Astrocyte of the spinal cord (primary cell): ENCODE results near the gene FGFR3.

Experiments
- DNase-seq: peaks from one replicate; pipeline ENCODE4 v3.0.0; 2011; ENCODE audit warnings: low read depth, low spot score
- H3K4me3 ChIP-seq: 2 replicates; pipeline ENCODE4 v1.5.1; 2011; ENCODE audit warnings: low read depth, mild to moderate bottlenecking, low read length, moderate library complexity
- CTCF ChIP-seq: IDR thresholded peaks from 2 replicates; pipeline ENCODE4 v1.5.1; 2012; ENCODE audit warnings: low read depth, mild to moderate bottlenecking, low read length, inconsistent platforms
- in situ Hi-C: cut with HindIII; loops from 2 replicates; pipeline ENCODE4 v1.10.0; 2017; ENCODE audit warnings: low sequenced_read_pairs

FGFR3 gene

GRCh38 chr4:1792158-1792831 lies 798 bp upstream of the FGFR3 start:
- in situ Hi-C loops = no loop called here
- no peak for DNase-seq
- H3K4me3 ChIP-seq = no peak overlapping the region
- TF ChIP-seq CTCF = no peak

GRCh38 chr4:1793496-1793840 lies 375 bp downstream of the FGFR3 start:
- no peak overlapping the region for H3K4me3 ChIP-seq
- in situ Hi-C loops = no loop called here
- DNase-seq = no peak
- TF ChIP-seq CTCF = no peak

- no peak for TF ChIP-seq CTCF
- in situ Hi-C loops = no loop called here
- peak overlapping the region; percentile 21 for H3K4me3 ChIP-seq
- DNase-seq = peak; percentile 14
Observed at GRCh38 chr4:1793940-1794808, 1.1 kb downstream of the FGFR3 start.

GRCh38 chr4:1794809-1795298 lies 1.8 kb downstream of the FGFR3 start:
- in situ Hi-C loops = no loop called here
- TF ChIP-seq CTCF = no peak

GRCh38 chr4:1795299-1796195 lies 2.5 kb downstream of the FGFR3 start:
- DNase-seq = no peak
- in situ Hi-C loops = no loop called here
- H3K4me3 ChIP-seq = no peak overlapping the region
- no peak for TF ChIP-seq CTCF

More at GRCh38 chr4:1794809-1795298, 1.8 kb downstream of the FGFR3 start:
- no peak for DNase-seq
- H3K4me3 ChIP-seq = no peak overlapping the region
